ENCODE data around the gene PAGR1. TPM values are rescaled to one million over a fixed set of nuclear protein-coding genes. Genes with fewer than 3 reads are reported as not detected.
A peak's percentile ranks its signal among the peaks of the same experiment; 100 is the strongest.

PAGR1 gene
- total and polyA plus RNA-seq, 10 of the 15 experiments (the other 5 are each of a cell fraction or from before 2014, with no cell fraction given) = 1.1 to 57.7 (median 23.4) TPM

DNA sequence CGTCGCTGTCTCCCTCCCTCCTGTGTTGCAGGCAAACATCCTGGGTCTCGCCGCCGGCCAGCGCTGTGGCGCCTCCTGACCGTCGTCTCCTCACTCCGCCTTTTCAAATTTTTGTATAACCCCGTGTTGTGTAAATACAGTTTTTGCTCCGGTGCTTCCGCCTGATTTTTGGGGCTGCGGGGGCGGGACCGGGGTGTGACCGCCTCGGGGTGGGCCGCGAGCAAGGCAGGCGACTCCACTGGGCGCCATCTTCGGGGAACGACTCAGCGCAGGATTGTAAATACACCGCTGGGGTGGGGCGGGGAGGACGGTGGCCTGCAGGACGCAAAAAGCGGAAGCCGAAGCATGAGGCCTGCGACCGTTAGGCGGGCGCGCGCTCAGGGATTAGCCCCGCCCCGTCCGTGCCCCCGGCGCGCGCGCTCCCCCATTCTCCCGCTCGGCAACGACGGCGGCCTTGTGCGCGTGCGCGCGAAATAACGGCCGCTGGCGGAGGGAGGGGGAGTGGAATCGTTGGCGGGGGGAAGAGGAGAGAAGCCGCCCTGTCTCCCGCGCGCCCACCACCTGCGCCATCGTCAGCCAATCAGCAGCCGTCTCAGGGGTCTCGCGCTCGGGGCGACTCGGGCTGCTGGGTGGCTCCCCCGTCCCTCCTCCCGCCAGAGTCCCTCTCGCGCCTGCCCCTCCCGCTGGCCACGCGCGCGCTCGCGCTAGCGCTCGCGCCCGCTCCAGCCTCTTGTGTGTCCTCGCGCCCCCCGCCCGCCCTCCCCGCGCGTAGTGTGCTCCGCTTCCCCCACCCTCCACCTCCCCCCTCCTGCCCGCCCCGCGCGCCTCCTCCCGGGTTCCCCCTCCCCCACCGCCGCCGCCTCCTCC is 10.5 kb upstream of the PAGR1 start (continued):
- TF ChIP-seq, protein P1, sequence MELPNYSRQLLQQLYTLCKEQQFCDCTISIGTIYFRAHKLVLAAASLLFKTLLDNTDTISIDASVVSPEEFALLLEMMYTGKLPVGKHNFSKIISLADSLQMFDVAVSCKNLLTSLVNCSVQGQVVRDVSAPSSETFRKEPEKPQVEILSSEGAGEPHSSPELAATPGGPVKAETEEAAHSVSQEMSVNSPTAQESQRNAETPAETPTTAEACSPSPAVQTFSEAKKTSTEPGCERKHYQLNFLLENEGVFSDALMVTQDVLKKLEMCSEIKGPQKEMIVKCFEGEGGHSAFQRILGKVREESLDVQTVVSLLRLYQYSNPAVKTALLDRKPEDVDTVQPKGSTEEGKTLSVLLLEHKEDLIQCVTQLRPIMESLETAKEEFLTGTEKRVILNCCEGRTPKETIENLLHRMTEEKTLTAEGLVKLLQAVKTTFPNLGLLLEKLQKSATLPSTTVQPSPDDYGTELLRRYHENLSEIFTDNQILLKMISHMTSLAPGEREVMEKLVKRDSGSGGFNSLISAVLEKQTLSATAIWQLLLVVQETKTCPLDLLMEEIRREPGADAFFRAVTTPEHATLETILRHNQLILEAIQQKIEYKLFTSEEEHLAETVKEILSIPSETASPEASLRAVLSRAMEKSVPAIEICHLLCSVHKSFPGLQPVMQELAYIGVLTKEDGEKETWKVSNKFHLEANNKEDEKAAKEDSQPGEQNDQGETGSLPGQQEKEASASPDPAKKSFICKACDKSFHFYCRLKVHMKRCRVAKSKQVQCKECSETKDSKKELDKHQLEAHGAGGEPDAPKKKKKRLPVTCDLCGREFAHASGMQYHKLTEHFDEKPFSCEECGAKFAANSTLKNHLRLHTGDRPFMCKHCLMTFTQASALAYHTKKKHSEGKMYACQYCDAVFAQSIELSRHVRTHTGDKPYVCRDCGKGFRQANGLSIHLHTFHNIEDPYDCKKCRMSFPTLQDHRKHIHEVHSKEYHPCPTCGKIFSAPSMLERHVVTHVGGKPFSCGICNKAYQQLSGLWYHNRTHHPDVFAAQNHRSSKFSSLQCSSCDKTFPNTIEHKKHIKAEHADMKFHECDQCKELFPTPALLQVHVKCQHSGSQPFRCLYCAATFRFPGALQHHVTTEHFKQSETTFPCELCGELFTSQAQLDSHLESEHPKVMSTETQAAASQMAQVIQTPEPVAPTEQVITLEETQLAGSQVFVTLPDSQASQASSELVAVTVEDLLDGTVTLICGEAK (IDR thresholded peaks at IDR 0.05; ENCODE audit: borderline replicate concordance) = no peak; the same call in 1 of the 2 replicates
- TF ChIP-seq, protein P2, sequence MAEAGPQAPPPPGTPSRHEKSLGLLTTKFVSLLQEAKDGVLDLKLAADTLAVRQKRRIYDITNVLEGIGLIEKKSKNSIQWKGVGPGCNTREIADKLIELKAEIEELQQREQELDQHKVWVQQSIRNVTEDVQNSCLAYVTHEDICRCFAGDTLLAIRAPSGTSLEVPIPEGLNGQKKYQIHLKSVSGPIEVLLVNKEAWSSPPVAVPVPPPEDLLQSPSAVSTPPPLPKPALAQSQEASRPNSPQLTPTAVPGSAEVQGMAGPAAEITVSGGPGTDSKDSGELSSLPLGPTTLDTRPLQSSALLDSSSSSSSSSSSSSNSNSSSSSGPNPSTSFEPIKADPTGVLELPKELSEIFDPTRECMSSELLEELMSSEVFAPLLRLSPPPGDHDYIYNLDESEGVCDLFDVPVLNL (IDR thresholded peaks at IDR 0.05; ENCODE audit: low read depth, low read length) = peak; percentile 56; the same call in 1 of the 2 replicates
- TF ChIP-seq ESRRA (IDR thresholded peaks at IDR 0.05; ENCODE audit: low read length) (no peak), KAT2A (conservative IDR thresholded peaks at IDR 0.05; ENCODE audit: control insufficient read depth, low read depth, low read length) (no peak), NFYB (IDR thresholded peaks at IDR 0.05; ENCODE audit: insufficient read depth, low read depth, low read length) (peak; percentile 58; the same call in 1 of the 2 replicates), POLR2A (IDR thresholded peaks at IDR 0.05; ENCODE audit: low read depth, low read length) (peak; percentile 95), STAT3 (IDR thresholded peaks at IDR 0.05; ENCODE audit: low read depth, low read length) (no peak), ZZZ3 (IDR thresholded peaks at IDR 0.05; ENCODE audit: control insufficient read depth, insufficient read length, low read depth) (no peak), SUPT20H (IDR thresholded peaks at IDR 0.05; ENCODE audit: borderline replicate concordance, control insufficient read depth, low read depth, low read length) (no peak), TAF1 (IDR thresholded peaks at IDR 0.05; ENCODE audit: borderline replicate concordance, low read depth, low read length) (peak; percentile 92; the same call in 1 of the 2 replicates), IKZF2 (IDR thresholded peaks at IDR 0.05) (peak; percentile 19 to 28; a peak in 2 of 4 replicates), LARP7 (IDR thresholded peaks at IDR 0.05) (peak; percentile 62; the same call in 1 of the 2 replicates), SMC3 (IDR thresholded peaks at IDR 0.05; ENCODE audit: borderline replicate concordance, low read length) (no peak), KLF5 (IDR thresholded peaks at IDR 0.05; ENCODE audit: partially characterized antibody) (peak; percentile 29), RB1 (IDR thresholded peaks at IDR 0.05; ENCODE audit: borderline replicate concordance) (peak; percentile 79; the same call in 1 of the 2 replicates), HCFC1 (IDR thresholded peaks at IDR 0.05; ENCODE audit: low read length) (peak; percentile 76)
- TF ChIP-seq, protein P3, sequence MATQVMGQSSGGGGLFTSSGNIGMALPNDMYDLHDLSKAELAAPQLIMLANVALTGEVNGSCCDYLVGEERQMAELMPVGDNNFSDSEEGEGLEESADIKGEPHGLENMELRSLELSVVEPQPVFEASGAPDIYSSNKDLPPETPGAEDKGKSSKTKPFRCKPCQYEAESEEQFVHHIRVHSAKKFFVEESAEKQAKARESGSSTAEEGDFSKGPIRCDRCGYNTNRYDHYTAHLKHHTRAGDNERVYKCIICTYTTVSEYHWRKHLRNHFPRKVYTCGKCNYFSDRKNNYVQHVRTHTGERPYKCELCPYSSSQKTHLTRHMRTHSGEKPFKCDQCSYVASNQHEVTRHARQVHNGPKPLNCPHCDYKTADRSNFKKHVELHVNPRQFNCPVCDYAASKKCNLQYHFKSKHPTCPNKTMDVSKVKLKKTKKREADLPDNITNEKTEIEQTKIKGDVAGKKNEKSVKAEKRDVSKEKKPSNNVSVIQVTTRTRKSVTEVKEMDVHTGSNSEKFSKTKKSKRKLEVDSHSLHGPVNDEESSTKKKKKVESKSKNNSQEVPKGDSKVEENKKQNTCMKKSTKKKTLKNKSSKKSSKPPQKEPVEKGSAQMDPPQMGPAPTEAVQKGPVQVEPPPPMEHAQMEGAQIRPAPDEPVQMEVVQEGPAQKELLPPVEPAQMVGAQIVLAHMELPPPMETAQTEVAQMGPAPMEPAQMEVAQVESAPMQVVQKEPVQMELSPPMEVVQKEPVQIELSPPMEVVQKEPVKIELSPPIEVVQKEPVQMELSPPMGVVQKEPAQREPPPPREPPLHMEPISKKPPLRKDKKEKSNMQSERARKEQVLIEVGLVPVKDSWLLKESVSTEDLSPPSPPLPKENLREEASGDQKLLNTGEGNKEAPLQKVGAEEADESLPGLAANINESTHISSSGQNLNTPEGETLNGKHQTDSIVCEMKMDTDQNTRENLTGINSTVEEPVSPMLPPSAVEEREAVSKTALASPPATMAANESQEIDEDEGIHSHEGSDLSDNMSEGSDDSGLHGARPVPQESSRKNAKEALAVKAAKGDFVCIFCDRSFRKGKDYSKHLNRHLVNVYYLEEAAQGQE (IDR thresholded peaks at IDR 0.05; ENCODE audit: low read depth, low read length) = 0 out of 2 replicates have a peak, but pooled peaks have one; percentile 30
- TF ChIP-seq, protein P4, sequence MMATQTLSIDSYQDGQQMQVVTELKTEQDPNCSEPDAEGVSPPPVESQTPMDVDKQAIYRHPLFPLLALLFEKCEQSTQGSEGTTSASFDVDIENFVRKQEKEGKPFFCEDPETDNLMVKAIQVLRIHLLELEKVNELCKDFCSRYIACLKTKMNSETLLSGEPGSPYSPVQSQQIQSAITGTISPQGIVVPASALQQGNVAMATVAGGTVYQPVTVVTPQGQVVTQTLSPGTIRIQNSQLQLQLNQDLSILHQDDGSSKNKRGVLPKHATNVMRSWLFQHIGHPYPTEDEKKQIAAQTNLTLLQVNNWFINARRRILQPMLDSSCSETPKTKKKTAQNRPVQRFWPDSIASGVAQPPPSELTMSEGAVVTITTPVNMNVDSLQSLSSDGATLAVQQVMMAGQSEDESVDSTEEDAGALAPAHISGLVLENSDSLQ (IDR thresholded peaks at IDR 0.05) = peak; percentile 41
